PC-9 (cell line): ENCODE results near the gene UQCRC1. TPM values are rescaled to one million over a fixed set of nuclear protein-coding genes. Genes with fewer than 3 reads are reported as not detected.

Experiments
- BruUV-seq: library from RNA; stranded (reverse); fragments of 400-500 nt; replicated peaks from 2 replicates; lab custom pipeline; 2021; lab: Mats Ljungman, UMichigan
- CTCF ChIA-PET: fragments of 300-600 bp; sonication (Branson Sonifier 250); formaldehyde crosslinking; loops from one replicate; lab custom pipeline; 2022; ENCODE audit warnings: antibody characterized with exemption; lab: Charles Lee
- POLR2A ChIA-PET: fragments of 300-600 bp; sonication (Branson Sonifier 250); formaldehyde crosslinking; loops from one replicate; lab custom pipeline; 2022; ENCODE audit warnings: antibody characterized with exemption; ENCODE audit not compliant: unreplicated experiment; lab: Charles Lee
- DNase-seq, 2 experiments: peaks; one replicate each; pipeline versions ENCODE4 v3.0.0 to v3.0.0-alpha.2; 2015 to 2022; ENCODE audit warnings: mixed read lengths in 1 of 2
- H2AFZ ChIP-seq: fragments of 200-600 bp; sonication (generic); 2 replicates; pipeline ENCODE4 v1.8.1; 2017; ENCODE audit warnings: antibody characterized with exemption
- H3F3A ChIP-seq: fragments of 200-600 bp; sonication (generic); 2 replicates; pipeline ENCODE4 v1.8.1; 2017; ENCODE audit warnings: antibody characterized with exemption, mild to moderate bottlenecking, low read depth; ENCODE audit not compliant: insufficient read depth
- H3K27ac ChIP-seq: fragments of 200-600 bp; sonication (generic); 2 replicates; pipeline ENCODE4 v1.6.1; 2016; ENCODE audit warnings: mixed run types
- H3K27me3 ChIP-seq: fragments of 200-600 bp; sonication (generic); 2 replicates; pipeline ENCODE4 v1.6.1; 2016; ENCODE audit warnings: low read depth, mixed run types; ENCODE audit not compliant: insufficient read depth
- H3K36me3 ChIP-seq: fragments of 200-600 bp; sonication (generic); 2 replicates; pipeline ENCODE4 v1.6.1; 2016; ENCODE audit warnings: low read depth, mixed run types
- H3K4me1 ChIP-seq: fragments of 200-600 bp; sonication (generic); replicated peaks from 2 replicates; pipeline ENCODE4 v1.6.1; 2016; ENCODE audit warnings: mixed run types; ENCODE audit not compliant: insufficient read depth
- H3K4me2 ChIP-seq: fragments of 200-600 bp; sonication (generic); 2 replicates; pipeline ENCODE4 v1.6.1; 2017; ENCODE audit warnings: mixed run types
- H3K4me3 ChIP-seq: fragments of 200-600 bp; sonication (generic); 2 replicates; pipeline ENCODE4 v1.6.1; 2016; ENCODE audit warnings: mixed run types
- H3K79me2 ChIP-seq: fragments of 200-600 bp; sonication (generic); 2 replicates; pipeline ENCODE4 v1.6.1; 2017; ENCODE audit warnings: low read depth, mixed run types
- H3K9me2 ChIP-seq: fragments of 200-600 bp; sonication (generic); 2 replicates; pipeline ENCODE4 v1.8.1; 2017; ENCODE audit warnings: mild to moderate bottlenecking; ENCODE audit not compliant: insufficient read depth
- H3K9me3 ChIP-seq: fragments of 200-600 bp; sonication (generic); 2 replicates; pipeline ENCODE4 v1.8.1; 2016; ENCODE audit warnings: low read depth; ENCODE audit not compliant: insufficient read depth
- H4K20me1 ChIP-seq: fragments of 200-600 bp; sonication (generic); 2 replicates; pipeline ENCODE4 v1.8.1; 2017; ENCODE audit not compliant: insufficient read depth
- CTCF ChIP-seq: fragments of 200-600 bp; sonication (generic); conservative IDR thresholded peaks from 2 replicates; pipeline ENCODE4 v1.6.1; 2017; ENCODE audit warnings: mixed run types, antibody characterized with exemption, mild to moderate bottlenecking, moderate library complexity
- EZH2 ChIP-seq: fragments of 200-600 bp; sonication (generic); IDR thresholded peaks from 2 replicates; pipeline ENCODE4 v1.8.0; 2017; ENCODE audit warnings: antibody characterized with exemption, low read depth
- intact Hi-C: fragments of 100-400 bp; cut with micrococcal nuclease; formaldehyde crosslinking; loops from one replicate; pipeline ENCODE4 v1.10.0; 2022; ENCODE audit not compliant: unreplicated experiment
- total RNA-seq: library from RNA; stranded (reverse); gene quantifications from 2 replicates; pipeline ENCODE4 v1.2.3, GENCODE V29; 2021

Gene UQCRC1
- total RNA-seq, 1 experiment from 2014 or later: 255 TPM

- TF ChIP-seq CTCF (no peak), EZH2 (no peak)
- H3K36me3 ChIP-seq: no peaks in the 10 kb centered on the region
- H3K4me1 ChIP-seq: no peaks in the 10 kb centered on the region
- no peak overlapping the region for H3K4me2 ChIP-seq
- no peak overlapping the region for H2AFZ ChIP-seq
- BruUV-seq: no TSS peak
- no peaks in the 10 kb centered on the region for H3K9me3 ChIP-seq
- no peaks in the 10 kb centered on the region for H3K79me2 ChIP-seq
- POLR2A ChIA-PET: no interaction called here
- H3K4me3 ChIP-seq: no peak overlapping the region
- intact Hi-C loops: no loop called here
- H3F3A ChIP-seq: no peaks in the 10 kb centered on the region
- H4K20me1 ChIP-seq: no peaks in the 10 kb centered on the region
- no peaks in the 10 kb centered on the region for H3K9me2 ChIP-seq
- H3K27ac ChIP-seq: no peak overlapping the region
- no peak for DNase-seq
- H3K27me3 ChIP-seq: no peaks in the 10 kb centered on the region
- CTCF ChIA-PET: no interaction called here
These were observed 35.4 kb downstream of the UQCRC1 start for GRCh38 chr3:48573973-48574585.

- POLR2A ChIA-PET: no interaction called here
- intact Hi-C loops: no loop called here
These were observed 36.9 kb downstream of the UQCRC1 start for GRCh38 chr3:48572517-48572916.

GRCh38 chr3:48571938-48572337 is 37.5 kb downstream of the UQCRC1 start:
- Histone ChIP-seq H3K27me3 (no peaks in the 10 kb centered on the region), H3K9me3 (no peaks in the 10 kb centered on the region), H3F3A (no peaks in the 10 kb centered on the region), H4K20me1 (no peaks in the 10 kb centered on the region), H3K27ac (no peak overlapping the region), H3K79me2 (no peaks in the 10 kb centered on the region), H3K4me1 (no peaks in the 10 kb centered on the region), H2AFZ (no peak overlapping the region), H3K36me3 (no peaks in the 10 kb centered on the region), H3K9me2 (no peaks in the 10 kb centered on the region), H3K4me3 (no peak overlapping the region), H3K4me2 (no peak overlapping the region)
- ChIA-PET CTCF (no interaction called here), POLR2A (no interaction called here)
- intact Hi-C loops: no loop called here
- no peak for DNase-seq
- no TSS peak for BruUV-seq
- TF ChIP-seq CTCF (no peak), EZH2 (no peak)

More at GRCh38 chr3:48572517-48572916, 36.9 kb downstream of the UQCRC1 start:
- no peak for DNase-seq
- H3K9me2 ChIP-seq: no peaks in the 10 kb centered on the region
- H3K4me3 ChIP-seq: no peak overlapping the region
- H2AFZ ChIP-seq: no peak overlapping the region
- no peaks in the 10 kb centered on the region for H3K27me3 ChIP-seq
- H3K4me2 ChIP-seq: no peak overlapping the region
- CTCF ChIA-PET: no interaction called here
- H3K36me3 ChIP-seq: no peaks in the 10 kb centered on the region
- H4K20me1 ChIP-seq: no peaks in the 10 kb centered on the region
- TF ChIP-seq CTCF: no peak
- no peak for TF ChIP-seq EZH2
- H3F3A ChIP-seq: no peaks in the 10 kb centered on the region
- H3K9me3 ChIP-seq: no peaks in the 10 kb centered on the region
- no peaks in the 10 kb centered on the region for H3K4me1 ChIP-seq
- no peaks in the 10 kb centered on the region for H3K79me2 ChIP-seq
- no TSS peak for BruUV-seq
- H3K27ac ChIP-seq: no peak overlapping the region
